Myocyte (in vitro differentiated cells): ENCODE results near the gene KREMEN2. TPM values are rescaled to one million over a fixed set of nuclear protein-coding genes. Genes with fewer than 3 reads are reported as not detected.

Experiments used
- total RNA-seq: library from RNA; depleted of rRNA; stranded (reverse); fragments of >200 nt; gene quantifications from 2 replicates; pipeline ENCODE4 v1.2.3, GENCODE V29; 2014

The KREMEN2 gene
- total RNA-seq, 1 donor from 2014 or later: 10.4 TPM

Other genes starting within 250 kb of the KREMEN2 start
- 0.26 and 0.62 TPM in 2 replicates for gene PRSS27, start 244.1 kb upstream of the KREMEN2 start, total RNA-seq
- gene SRRM2, start 211.6 kb upstream of the KREMEN2 start, total RNA-seq: 93.5 and 93.8 TPM in 2 replicates
- gene ELOB, start 187.0 kb upstream of the KREMEN2 start, total RNA-seq: 235 and 770 TPM in 2 replicates
- not detected in 2 replicates for gene PRSS33, start 176.7 kb upstream of the KREMEN2 start, total RNA-seq
- not detected in 2 replicates for gene PRSS41, start 165.8 kb upstream of the KREMEN2 start, total RNA-seq
- gene PRSS21, start 147.0 kb upstream of the KREMEN2 start, total RNA-seq: not detected in 2 replicates
- gene ZG16B, start 134.0 kb upstream of the KREMEN2 start, total RNA-seq: not detected in 2 replicates
- not detected in 2 replicates for gene PRSS22, start 106.1 kb upstream of the KREMEN2 start, total RNA-seq
- gene FLYWCH2, start 81.1 kb upstream of the KREMEN2 start, total RNA-seq: 59.9 and 77.1 TPM in 2 replicates
- gene FLYWCH1, start 52.3 kb upstream of the KREMEN2 start, total RNA-seq: 27.7 and 36.9 TPM in 2 replicates
- gene PAQR4, start 5.1 kb downstream of the KREMEN2 start, total RNA-seq: 14.6 and 18.0 TPM in 2 replicates
- 0.53 and 6.7 TPM in 2 replicates for gene PKMYT1, start 16.2 kb downstream of the KREMEN2 start, total RNA-seq
- 0.05 and 0.36 TPM in 2 replicates for gene CLDN9, start 48.6 kb downstream of the KREMEN2 start, total RNA-seq
- gene CLDN6, start 53.9 kb downstream of the KREMEN2 start, total RNA-seq: 0.52 TPM in 1 of 2 replicates, not detected in the other
- 217 and 325 TPM in 2 replicates for gene TNFRSF12A, start 56.1 kb downstream of the KREMEN2 start, total RNA-seq
- gene HCFC1R1, start 59.7 kb downstream of the KREMEN2 start, total RNA-seq: 23.0 and 34.9 TPM in 2 replicates
- 19.8 and 23.7 TPM in 2 replicates for gene THOC6, start 59.8 kb downstream of the KREMEN2 start, total RNA-seq
- gene BICDL2, start 72.7 kb downstream of the KREMEN2 start, total RNA-seq: not detected in 2 replicates
- gene MMP25, start 82.3 kb downstream of the KREMEN2 start, total RNA-seq: 0.05 TPM in 2 replicates
- 646 and 732 TPM in 2 replicates for gene IL32, start 101.4 kb downstream of the KREMEN2 start, total RNA-seq
- gene ZSCAN10, start 135.0 kb downstream of the KREMEN2 start, total RNA-seq: not detected in 2 replicates
- gene ZNF205, start 148.3 kb downstream of the KREMEN2 start, total RNA-seq: 29.2 and 33.3 TPM in 2 replicates
- 4.3 and 5.0 TPM in 2 replicates for gene ZNF213, start 170.8 kb downstream of the KREMEN2 start, total RNA-seq
- not detected in 2 replicates for gene OR1F1, start 223.9 kb downstream of the KREMEN2 start, total RNA-seq